GM12875 (cell line): ENCODE data around the gene OR8B3.

Source experiments
- H3K4me3 ChIP-seq: one replicate; pipeline ENCODE4 v1.5.1; 2011; ENCODE audit warnings: low read depth, low read length, control low read depth
- TF ChIP-seq, protein P1 (sequence below): IDR thresholded peaks from 2 replicates; pipeline ENCODE4 v1.5.1; 2011; ENCODE audit warnings: low read depth, mild to moderate bottlenecking, control low read depth, inconsistent platforms, low read length, moderate library complexity, borderline replicate concordance; ENCODE audit not compliant: insufficient read depth

Gene OR8B3

DNA sequence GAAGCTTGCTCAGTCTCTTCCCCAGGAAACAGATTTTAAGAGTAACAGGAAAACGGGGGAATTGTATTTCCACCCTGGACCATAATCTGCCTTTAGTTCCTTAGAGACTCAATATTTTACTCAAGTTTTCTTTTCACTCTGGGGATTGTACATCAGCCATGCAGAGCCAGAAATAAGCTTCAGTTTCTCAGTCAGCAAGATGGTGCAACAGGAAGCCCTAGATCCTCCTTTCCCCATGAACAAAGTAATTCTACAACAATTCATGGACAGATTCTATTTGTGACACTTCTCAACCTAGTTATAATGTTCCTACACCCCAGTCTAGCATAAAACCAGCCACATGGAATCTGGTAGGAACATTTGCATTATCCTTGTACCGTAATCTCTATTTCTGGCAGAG lies 39.3 kb downstream of the OR8B3 start:
- H3K4me3 ChIP-seq = no peak overlapping the region
- TF ChIP-seq, protein P1, sequence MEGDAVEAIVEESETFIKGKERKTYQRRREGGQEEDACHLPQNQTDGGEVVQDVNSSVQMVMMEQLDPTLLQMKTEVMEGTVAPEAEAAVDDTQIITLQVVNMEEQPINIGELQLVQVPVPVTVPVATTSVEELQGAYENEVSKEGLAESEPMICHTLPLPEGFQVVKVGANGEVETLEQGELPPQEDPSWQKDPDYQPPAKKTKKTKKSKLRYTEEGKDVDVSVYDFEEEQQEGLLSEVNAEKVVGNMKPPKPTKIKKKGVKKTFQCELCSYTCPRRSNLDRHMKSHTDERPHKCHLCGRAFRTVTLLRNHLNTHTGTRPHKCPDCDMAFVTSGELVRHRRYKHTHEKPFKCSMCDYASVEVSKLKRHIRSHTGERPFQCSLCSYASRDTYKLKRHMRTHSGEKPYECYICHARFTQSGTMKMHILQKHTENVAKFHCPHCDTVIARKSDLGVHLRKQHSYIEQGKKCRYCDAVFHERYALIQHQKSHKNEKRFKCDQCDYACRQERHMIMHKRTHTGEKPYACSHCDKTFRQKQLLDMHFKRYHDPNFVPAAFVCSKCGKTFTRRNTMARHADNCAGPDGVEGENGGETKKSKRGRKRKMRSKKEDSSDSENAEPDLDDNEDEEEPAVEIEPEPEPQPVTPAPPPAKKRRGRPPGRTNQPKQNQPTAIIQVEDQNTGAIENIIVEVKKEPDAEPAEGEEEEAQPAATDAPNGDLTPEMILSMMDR = no peak

DNA sequence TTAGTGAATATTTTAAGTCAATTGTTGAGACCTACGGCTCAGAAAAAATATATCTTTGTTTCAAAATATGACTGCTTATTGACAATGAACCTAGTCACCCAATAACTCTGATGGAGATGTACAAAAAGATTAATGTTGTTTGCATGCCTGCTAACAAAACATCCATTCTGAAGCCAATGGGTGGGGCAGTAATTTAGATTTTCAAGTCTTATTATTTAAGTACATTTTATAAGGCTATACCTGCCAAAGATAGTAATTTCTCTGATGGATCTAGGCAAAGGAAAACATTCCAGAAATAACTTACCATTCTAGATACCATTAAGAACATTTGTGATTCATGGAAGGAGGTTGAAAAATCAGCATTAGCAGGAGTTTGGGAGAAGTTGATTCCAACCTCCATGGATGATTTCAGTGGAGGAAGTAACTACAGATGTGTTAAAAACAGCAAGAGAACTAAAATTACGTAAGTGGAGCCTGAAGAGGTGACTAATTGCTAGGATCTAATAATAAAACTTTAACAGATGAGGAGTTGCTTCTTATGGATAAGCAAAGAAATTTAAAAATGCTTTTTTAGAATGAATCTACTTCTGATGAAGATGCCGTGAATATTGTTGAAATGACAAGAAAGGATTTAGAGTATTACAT lies 52.4 kb downstream of the OR8B3 start:
- TF ChIP-seq, protein P1 = no peak
- no peak overlapping the region for H3K4me3 ChIP-seq
